Trophoblast cell (in vitro differentiated cells and primary cell): ENCODE data around the gene BCL7A.
"Not testable (repeated sequence)": the region's sequence is repeated elsewhere in the genome, so short reads cannot be mapped to it uniquely, and the experiment has no call there.

Source experiments
- DNase-seq, 2 donors: peaks; one replicate each; pipeline ENCODE4 v3.0.0-alpha.2; 2016
- H2AFZ ChIP-seq: 2 replicates; pipeline ENCODE4 v1.6.1; 2013; ENCODE audit warnings: low read length, moderate library complexity, mild to moderate bottlenecking; ENCODE audit not compliant: insufficient read depth, poor library complexity
- H2AK5ac ChIP-seq: 2 replicates; pipeline ENCODE4 v1.6.1; 2013; ENCODE audit warnings: mild to moderate bottlenecking, low read length
- H2BK120ac ChIP-seq: 2 replicates; pipeline ENCODE4 v1.6.1; 2013; ENCODE audit warnings: low read length, mild to moderate bottlenecking, moderate library complexity; ENCODE audit not compliant: insufficient read depth, poor library complexity
- H2BK12ac ChIP-seq: 2 replicates; pipeline ENCODE4 v1.6.1; 2013; ENCODE audit warnings: mild to moderate bottlenecking, low read length, moderate library complexity
- H2BK5ac ChIP-seq: 2 replicates; pipeline ENCODE4 v1.6.1; 2013; ENCODE audit warnings: low read length, low read depth, moderate library complexity, mild to moderate bottlenecking; ENCODE audit not compliant: poor library complexity
- H3K14ac ChIP-seq: 2 replicates; pipeline ENCODE4 v1.6.1; 2013; ENCODE audit warnings: mild to moderate bottlenecking, low read length
- H3K18ac ChIP-seq: 2 replicates; pipeline ENCODE4 v1.6.1; 2013; ENCODE audit warnings: mild to moderate bottlenecking, low read length
- H3K23ac ChIP-seq: 2 replicates; pipeline ENCODE4 v1.6.1; 2013; ENCODE audit warnings: low read length
- H3K27ac ChIP-seq: 2 replicates; pipeline ENCODE4 v1.5.1; 2013; ENCODE audit warnings: low read depth, mild to moderate bottlenecking, inconsistent platforms, low read length, moderate library complexity
- H3K27me3 ChIP-seq: 2 replicates; pipeline ENCODE4 v1.6.1; 2013; ENCODE audit warnings: inconsistent platforms, mild to moderate bottlenecking, low read length, moderate library complexity; ENCODE audit not compliant: insufficient read depth
- H3K36me3 ChIP-seq, 2 experiments: 1 replicate in 1 of 2; 2 replicates in 1 of 2; pipeline ENCODE4 v1.6.1; 2013; ENCODE audit warnings: low read length in 2 of 2, mild to moderate bottlenecking in 2 of 2, moderate library complexity in 1 of 2; ENCODE audit not compliant: insufficient read depth in 2 of 2, control insufficient read depth in 1 of 2
- H3K4ac ChIP-seq: 2 replicates; pipeline ENCODE4 v1.6.1; 2013; ENCODE audit warnings: low read depth, mild to moderate bottlenecking, low read length, moderate library complexity
- H3K4me1 ChIP-seq, 2 experiments: 1 replicate in 1 of 2; 2 replicates in 1 of 2; pipeline ENCODE4 v1.6.1; 2013; ENCODE audit warnings: low read length in 2 of 2, mild to moderate bottlenecking in 2 of 2, moderate library complexity in 1 of 2; ENCODE audit not compliant: insufficient read depth in 2 of 2, control insufficient read depth in 1 of 2
- H3K4me2 ChIP-seq: 2 replicates; pipeline ENCODE4 v1.6.1; 2013; ENCODE audit warnings: inconsistent platforms, mild to moderate bottlenecking, low read length, moderate library complexity
- H3K4me3 ChIP-seq: 2 replicates; pipeline ENCODE4 v1.5.1; 2013; ENCODE audit warnings: mild to moderate bottlenecking, low read depth, low read length, inconsistent platforms
- H3K79me1 ChIP-seq: one replicate; pipeline ENCODE4 v1.6.1; 2013; ENCODE audit warnings: low read length
- H3K79me2 ChIP-seq: 2 replicates; pipeline ENCODE4 v1.6.1; 2013; ENCODE audit warnings: low read length, mild to moderate bottlenecking; ENCODE audit not compliant: control insufficient read depth, insufficient read depth, poor library complexity
- H3K9ac ChIP-seq: 2 replicates; pipeline ENCODE4 v1.6.1; 2013; ENCODE audit warnings: mild to moderate bottlenecking, low read length
- H3K9me3 ChIP-seq: 2 replicates; pipeline ENCODE4 v1.6.1; 2013; ENCODE audit warnings: low read depth, mild to moderate bottlenecking, control low read depth, inconsistent platforms, low read length; ENCODE audit not compliant: insufficient read depth
- H4K12ac ChIP-seq: 2 replicates; pipeline ENCODE4 v1.6.1; 2013; ENCODE audit warnings: low read depth, mild to moderate bottlenecking, low read length, moderate library complexity
- H4K8ac ChIP-seq: 2 replicates; pipeline ENCODE4 v1.6.1; 2013; ENCODE audit warnings: low read depth, mild to moderate bottlenecking, low read length, moderate library complexity
- H4K91ac ChIP-seq: one replicate; pipeline ENCODE4 v1.6.1; 2013; ENCODE audit warnings: low read depth, mild to moderate bottlenecking, low read length, moderate library complexity
- WGBS: extraction: QIAGEN DNeasy Blood & Tissue Kit; methylation state at CpG from one replicate; pipeline ENCODE4 v1.1.7; 2013; ENCODE audit warnings: missing lambda C conversion rate; ENCODE audit not compliant: insufficient read length, insufficient coverage; ENCODE audit errors: extremely low coverage; 5-methylcytosine and 5-hydroxymethylcytosine counted together

BCL7A gene

GRCh38 chr12:122102331-122102730 lies 80.6 kb downstream of the BCL7A start:
- WGBS: no CpG with 5 or more reads among the region's 3 CpGs
- Histone ChIP-seq H2BK5ac (no peak overlapping the region), H3K27me3 (no peaks in the 10 kb centered on the region), H3K36me3 (no peaks in the 10 kb centered on the region), H3K4ac (no peak overlapping the region), H2BK12ac (no peak overlapping the region), H2BK120ac (no peak overlapping the region), H4K8ac (no peak overlapping the region), H3K4me2 (no peak overlapping the region), H3K9ac (no peak overlapping the region), H3K23ac (no peak overlapping the region), H3K79me1 (no peaks in the 10 kb centered on the region), H4K91ac (no peak overlapping the region), H3K27ac (no peak overlapping the region), H3K9me3 (no peaks in the 10 kb centered on the region), H3K4me3 (no peak overlapping the region), H3K18ac (no peak overlapping the region), H4K12ac (no peak overlapping the region), H3K14ac (no peak overlapping the region), H3K4me1 (peaks cover 12 to 18% of the 10 kb centered on the region in 2 experiments), H3K79me2 (no peaks in the 10 kb centered on the region), H2AFZ (no peak overlapping the region), H2AK5ac (no peak overlapping the region)
- peak in 1 of 2 donors; percentile 15 for DNase-seq

- no peak overlapping the region for H3K9ac ChIP-seq
- H2AFZ ChIP-seq: no peak overlapping the region
- no peak overlapping the region for H4K12ac ChIP-seq
- no peak overlapping the region for H3K23ac ChIP-seq
- H2BK120ac ChIP-seq: no peak overlapping the region
- no peaks in the 10 kb centered on the region for H3K9me3 ChIP-seq
- DNase-seq: no peak
- H3K4ac ChIP-seq: no peak overlapping the region
- H3K4me3 ChIP-seq: no peak overlapping the region
- H4K91ac ChIP-seq: no peak overlapping the region
- no peaks in the 10 kb centered on the region for H3K79me2 ChIP-seq
- no peaks in the 10 kb centered on the region for H3K36me3 ChIP-seq
- H2BK12ac ChIP-seq: no peak overlapping the region
- no peak overlapping the region for H3K14ac ChIP-seq
- H3K4me2 ChIP-seq: no peak overlapping the region
- H3K4me1 ChIP-seq: no peaks in the 10 kb centered on the region
- H4K8ac ChIP-seq: no peak overlapping the region
- no peak overlapping the region for H3K27ac ChIP-seq
- H3K79me1 ChIP-seq: no peaks in the 10 kb centered on the region
- no CpG with 5 or more reads among the region's 7 CpGs for WGBS
- no peak overlapping the region for H3K18ac ChIP-seq
- no peaks in the 10 kb centered on the region for H3K27me3 ChIP-seq
- no peak overlapping the region for H2AK5ac ChIP-seq
- H2BK5ac ChIP-seq: no peak overlapping the region
These were observed 83.2 kb downstream of the BCL7A start for GRCh38 chr12:122104844-122105243.

GRCh38 chr12:122105496-122105895 lies 83.8 kb downstream of the BCL7A start:
- H3K4me3 ChIP-seq, H3K23ac ChIP-seq, H3K27ac ChIP-seq, H3K79me2 ChIP-seq, H3K14ac ChIP-seq, H3K9ac ChIP-seq, H2BK120ac ChIP-seq, H4K8ac ChIP-seq, H2AK5ac ChIP-seq, H3K9me3 ChIP-seq, H3K36me3 ChIP-seq, H3K27me3 ChIP-seq, H3K18ac ChIP-seq, H3K4me2 ChIP-seq, DNase-seq, H3K4me1 ChIP-seq, H2AFZ ChIP-seq, H2BK5ac ChIP-seq, H2BK12ac ChIP-seq, H3K79me1 ChIP-seq, H4K91ac ChIP-seq, H4K12ac ChIP-seq, H3K4ac ChIP-seq: not testable (repeated sequence)
- WGBS: no CpG with 5 or more reads among the region's 11 CpGs

GRCh38 chr12:122106843-122107242 lies 85.2 kb downstream of the BCL7A start:
- Histone ChIP-seq H3K4me3 (peak overlapping the region; percentile 10), H3K79me2 (no peaks in the 10 kb centered on the region), H2BK5ac (no peak overlapping the region), H2AK5ac (no peak overlapping the region), H3K27ac (no peak overlapping the region), H3K9ac (no peak overlapping the region), H2BK12ac (no peak overlapping the region), H4K12ac (no peak overlapping the region), H3K18ac (no peak overlapping the region), H3K79me1 (no peaks in the 10 kb centered on the region), H2BK120ac (no peak overlapping the region), H3K14ac (no peak overlapping the region), H3K4ac (no peak overlapping the region), H2AFZ (no peak overlapping the region), H4K8ac (no peak overlapping the region), H4K91ac (no peak overlapping the region), H3K27me3 (no peaks in the 10 kb centered on the region), H3K9me3 (no peaks in the 10 kb centered on the region), H3K4me1 (no peaks in the 10 kb centered on the region), H3K36me3 (no peaks in the 10 kb centered on the region), H3K23ac (no peak overlapping the region), H3K4me2 (no peak overlapping the region)
- WGBS: no CpG with 5 or more reads among the region's 8 CpGs
- DNase-seq: no peak
